ENCODE measurements around the gene FBXO41. TPM values are rescaled to one million over a fixed set of nuclear protein-coding genes. Genes with fewer than 3 reads are reported as not detected.

Gene FBXO41
- total RNA-seq, 1 experiment from 2014 or later = 12.1 TPM

GRCh38 chr2:73255007-73255644 lies 29.2 kb downstream of the FBXO41 start:
- no peaks in the 10 kb centered on the region for H3K9me3 Mint-ChIP-seq (ENCODE audit: unreplicated experiment)
- CTCF ChIA-PET = no interaction called here
- Histone ChIP-seq H3K36me3 (ENCODE audit: control insufficient read depth, insufficient read depth, low read length) (peaks cover 5% of the 10 kb centered on the region), H3K27me3 (replicated peaks; ENCODE audit: control insufficient read depth, insufficient read depth, low read length) (no peaks in the 10 kb centered on the region), H3K9me3 (no peaks in the 10 kb centered on the region), H3K4me1 (no peaks in the 10 kb centered on the region), H3K4me3 (ENCODE audit: low read depth, low read length) (no peak overlapping the region)
- intact Hi-C loops (cut with micrococcal nuclease; ENCODE audit: unreplicated experiment) = no loop called here
- H3K27ac Mint-ChIP-seq (ENCODE audit: unreplicated experiment) = no peak overlapping the region
- no TSS peak for BruUV-seq (replicated peaks)
- H3K36me3 Mint-ChIP-seq (ENCODE audit: insufficient read depth, unreplicated experiment) = peaks cover 72% of the 10 kb centered on the region
- DNase-seq = no peak
- H3K4me3 Mint-ChIP-seq (ENCODE audit: unreplicated experiment) = no peak overlapping the region
- POLR2A ChIA-PET = no interaction called here
- no peaks in the 10 kb centered on the region for H3K4me1 Mint-ChIP-seq (ENCODE audit: low read depth, unreplicated experiment)
- TF ChIP-seq CTCF (IDR thresholded peaks at IDR 0.05; ENCODE audit: insufficient read depth in 1 of 2, low read depth in 1 of 2, low read length in 1 of 2, severe bottlenecking in 1 of 2, unreplicated experiment in 1 of 2) = no peak
- no peaks in the 10 kb centered on the region for H3K27me3 Mint-ChIP-seq (ENCODE audit: insufficient read depth, unreplicated experiment)

- Mint-ChIP-seq H3K9me3 (ENCODE audit: unreplicated experiment) (no peaks in the 10 kb centered on the region), H3K36me3 (ENCODE audit: insufficient read depth, unreplicated experiment) (peaks cover 78% of the 10 kb centered on the region), H3K4me1 (ENCODE audit: low read depth, unreplicated experiment) (no peaks in the 10 kb centered on the region), H3K4me3 (ENCODE audit: unreplicated experiment) (no peak overlapping the region), H3K27me3 (ENCODE audit: insufficient read depth, unreplicated experiment) (no peaks in the 10 kb centered on the region), H3K27ac (ENCODE audit: unreplicated experiment) (no peak overlapping the region)
- Histone ChIP-seq H3K4me1 (no peaks in the 10 kb centered on the region), H3K27me3 (replicated peaks; ENCODE audit: control insufficient read depth, insufficient read depth, low read length) (no peaks in the 10 kb centered on the region), H3K36me3 (ENCODE audit: control insufficient read depth, insufficient read depth, low read length) (peaks cover 8% of the 10 kb centered on the region), H3K9me3 (no peaks in the 10 kb centered on the region), H3K4me3 (ENCODE audit: low read depth, low read length) (no peak overlapping the region)
- DNase-seq = no peak
- intact Hi-C loops (cut with micrococcal nuclease; ENCODE audit: unreplicated experiment) = no loop called here
- BruUV-seq (replicated peaks) = no TSS peak
- ChIA-PET CTCF (no interaction called here), POLR2A (interaction anchor here (0.7 kb wide), 1 partner anchor 1206 kb away, joined by 4 read pairs; no protein-coding TSS in a partner anchor)
- TF ChIP-seq CTCF (IDR thresholded peaks at IDR 0.05; ENCODE audit: insufficient read depth in 1 of 2, low read depth in 1 of 2, low read length in 1 of 2, severe bottlenecking in 1 of 2, unreplicated experiment in 1 of 2) = no peak
Observed at GRCh38 chr2:73254343-73255006, 29.8 kb downstream of the FBXO41 start.

DNA sequence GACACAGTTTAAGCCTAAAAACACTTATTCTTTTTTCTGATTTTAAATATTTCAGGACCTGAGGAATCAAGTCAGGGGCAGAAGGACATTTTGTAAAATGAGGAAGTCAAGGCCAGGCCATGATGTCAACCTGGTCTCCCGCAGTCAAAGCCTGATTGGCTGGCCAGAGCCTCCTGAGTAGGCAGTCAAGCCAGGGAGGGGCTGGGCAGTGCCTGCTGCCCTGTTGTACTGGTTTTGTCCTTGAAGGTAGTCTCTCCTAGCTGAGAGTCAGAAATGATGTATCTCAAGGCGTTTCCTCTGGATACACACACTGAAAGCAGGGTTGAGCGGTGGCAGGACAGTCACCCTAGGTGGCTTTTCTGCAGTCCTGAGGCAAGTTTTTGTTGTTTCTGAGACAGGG lies 30.4 kb downstream of the FBXO41 start:
- CTCF ChIA-PET = no interaction called here
- H3K36me3 ChIP-seq (ENCODE audit: control insufficient read depth, insufficient read depth, low read length) = peaks cover 8% of the 10 kb centered on the region
- H3K9me3 Mint-ChIP-seq (ENCODE audit: unreplicated experiment) = no peaks in the 10 kb centered on the region
- no peak overlapping the region for H3K4me3 Mint-ChIP-seq (ENCODE audit: unreplicated experiment)
- peaks cover 79% of the 10 kb centered on the region for H3K36me3 Mint-ChIP-seq (ENCODE audit: insufficient read depth, unreplicated experiment)
- no peaks in the 10 kb centered on the region for H3K27me3 ChIP-seq (replicated peaks; ENCODE audit: control insufficient read depth, insufficient read depth, low read length)
- no peak overlapping the region for H3K27ac Mint-ChIP-seq (ENCODE audit: unreplicated experiment)
- intact Hi-C loops (cut with micrococcal nuclease; ENCODE audit: unreplicated experiment) = no loop called here
- H3K4me3 ChIP-seq (ENCODE audit: low read depth, low read length) = no peak overlapping the region
- DNase-seq = no peak
- POLR2A ChIA-PET = no interaction called here
- no TSS peak for BruUV-seq (replicated peaks)
- no peaks in the 10 kb centered on the region for H3K4me1 Mint-ChIP-seq (ENCODE audit: low read depth, unreplicated experiment)
- H3K27me3 Mint-ChIP-seq (ENCODE audit: insufficient read depth, unreplicated experiment) = no peaks in the 10 kb centered on the region
- H3K9me3 ChIP-seq = no peaks in the 10 kb centered on the region
- TF ChIP-seq CTCF (IDR thresholded peaks at IDR 0.05; ENCODE audit: insufficient read depth in 1 of 2, low read depth in 1 of 2, low read length in 1 of 2, severe bottlenecking in 1 of 2, unreplicated experiment in 1 of 2) = no peak
- no peaks in the 10 kb centered on the region for H3K4me1 ChIP-seq
